Transverse colon (tissue), 4 donors: ENCODE results near the gene PXYLP1. TPM values are rescaled to one million over a fixed set of nuclear protein-coding genes. Genes with fewer than 3 reads are reported as not detected.

Experiments used
- DNase-seq: peaks from one replicate; pipeline ENCODE4 v3.0.0-alpha.2; 2019
- H3K27ac ChIP-seq, 4 donors: fragments of 200-600 bp; sonication (generic); 2 replicates each; pipeline ENCODE4 v1.5.1; 2016 to 2018; ENCODE audit warnings: inconsistent platforms in 4 of 4
- H3K27me3 ChIP-seq: fragments of 200-600 bp; sonication (generic); 2 replicates; pipeline ENCODE4 v1.5.1; 2017; ENCODE audit warnings: inconsistent platforms
- H3K36me3 ChIP-seq, 4 donors: fragments of 200-600 bp; sonication (generic); 2 replicates each; pipeline ENCODE4 v1.5.1; 2017 to 2019; ENCODE audit warnings: inconsistent platforms in 4 of 4
- H3K4me1 ChIP-seq, 4 donors: fragments of 200-600 bp; sonication (generic); 2 replicates each; pipeline ENCODE4 v1.5.1; 2017 to 2020; ENCODE audit warnings: inconsistent platforms in 4 of 4
- H3K4me3 ChIP-seq, 4 donors: fragments of 200-600 bp; sonication (generic); 1 replicate in 1 of 4; 2 replicates in 3 of 4; pipeline versions ENCODE4 v1.5.1 to v1.6.1; 2017 to 2019; ENCODE audit warnings: inconsistent platforms in 4 of 4
- H3K9me3 ChIP-seq, 2 donors: fragments of 200-600 bp; sonication (generic); 2 replicates each; pipeline ENCODE4 v1.5.1; 2017 to 2019; ENCODE audit warnings: inconsistent platforms in 2 of 2
- CTCF ChIP-seq, 5 experiments: fragments of 200-600 bp in 3 of 5; fragments of 450-650 bp in 2 of 5; sonication (generic) in 3 of 5; IDR thresholded peaks; 1 replicate in 2 of 5; 2 replicates in 3 of 5; pipeline ENCODE4 v1.5.1; 2016 to 2017; ENCODE audit warnings: antibody characterized with exemption in 5 of 5, inconsistent platforms in 3 of 5, mild to moderate bottlenecking in 2 of 5, moderate library complexity in 1 of 5
- EP300 ChIP-seq: sonication (generic); formaldehyde crosslinking; IDR thresholded peaks from one replicate; pipeline ENCODE4 v1.6.1; 2017; ENCODE audit warnings: antibody characterized with exemption, low read depth
- POLR2A ChIP-seq: fragments of 450-650 bp; IDR thresholded peaks from one replicate; pipeline ENCODE4 v1.6.1; 2016; ENCODE audit warnings: antibody characterized with exemption, mild to moderate bottlenecking, moderate library complexity
- POLR2AphosphoS5 ChIP-seq, 3 donors: sonication (generic); formaldehyde crosslinking; IDR thresholded peaks; one replicate each; pipeline ENCODE4 v1.6.1; 2016; ENCODE audit warnings: antibody characterized with exemption in 3 of 3
- WGBS, 2 donors: methylation state at CpG; one replicate each; pipeline ENCODE4 v1.1.5; 2018; ENCODE audit warnings: low coverage in 1 of 2; 5-methylcytosine and 5-hydroxymethylcytosine counted together
- in situ Hi-C, 4 donors: fragments of 200-750 bp; cut with MboI; loops; one replicate each; pipeline versions ENCODE4 v1.15.0 to v1.15.1; 2017; ENCODE audit warnings: low sequenced_read_pairs in 3 of 4, low pct_ligation_motif_present in 1 of 4, low pct_unique_long_range_greater_than_20kb in 1 of 4
- intact Hi-C: fragments of 100-400 bp; cut with DNase I; formaldehyde crosslinking; loops from one replicate; pipeline ENCODE4 v1.15.1; 2023; ENCODE audit warnings: low total_unique reads
- total RNA-seq, 4 donors: library from RNA; depleted of rRNA; stranded (reverse); fragments of >200 nt; gene quantifications; one replicate each; pipeline ENCODE4 v1.1.0, GENCODE V29; 2016

PXYLP1 gene
- total RNA-seq, 4 donors from 2014 or later, result 11.5 to 27.7 (median 12.2) TPM

- no peaks in the 10 kb centered on the region for H3K27me3 ChIP-seq
- in situ Hi-C loops, result no loop called here
- DNase-seq, result no peak
- 92 to 94% methylated on average over 2 of the region's 2 CpGs for WGBS, 2 donors
- no peaks in the 10 kb centered on the region for H3K4me1 ChIP-seq
- H3K36me3 ChIP-seq, result no peaks in the 10 kb centered on the region
- H3K27ac ChIP-seq, result no peak overlapping the region
- H3K9me3 ChIP-seq, result peaks cover 0 to 10% of the 10 kb centered on the region in 2 donors
- TF ChIP-seq EP300 (no peak), CTCF (IDR thresholded peaks at IDR 0.05) (no peak), POLR2A (no peak)
- intact Hi-C loops, result no loop called here
- no peak overlapping the region for H3K4me3 ChIP-seq
Observed at GRCh38 chr3:141223673-141224166, 7.9 kb upstream of the PXYLP1 start.

- H3K27ac ChIP-seq, result no peak overlapping the region
- peaks cover 0 to 10% of the 10 kb centered on the region in 2 donors for H3K9me3 ChIP-seq
- DNase-seq, result no peak
- TF ChIP-seq CTCF (IDR thresholded peaks at IDR 0.05) (no peak), POLR2A (no peak), POLR2AphosphoS5 (IDR thresholded peaks at IDR 0.05) (no peak), EP300 (no peak)
- H3K36me3 ChIP-seq, result no peaks in the 10 kb centered on the region
- peaks cover 3 to 5% (median 4%) of the 10 kb centered on the region in 4 donors for H3K4me1 ChIP-seq
- no peaks in the 10 kb centered on the region for H3K27me3 ChIP-seq
- in situ Hi-C loops (no loop called here), intact Hi-C loops (no loop called here)
- no peak overlapping the region for H3K4me3 ChIP-seq
Observed at GRCh38 chr3:141225939-141226338, 5.7 kb upstream of the PXYLP1 start.

GRCh38 chr3:141227216-141227615 lies 4.4 kb upstream of the PXYLP1 start:
- 87 to 100% methylated on average over 3 of the region's 3 CpGs for WGBS, 2 donors
- peaks cover 0 to 10% of the 10 kb centered on the region in 2 donors for H3K9me3 ChIP-seq
- H3K27me3 ChIP-seq, result no peaks in the 10 kb centered on the region
- TF ChIP-seq POLR2A (no peak), CTCF (IDR thresholded peaks at IDR 0.05) (no peak), EP300 (no peak), POLR2AphosphoS5 (IDR thresholded peaks at IDR 0.05) (no peak)
- H3K36me3 ChIP-seq, result no peaks in the 10 kb centered on the region
- H3K4me3 ChIP-seq, result no peak overlapping the region
- H3K4me1 ChIP-seq, result peaks cover 4 to 9% (median 6%) of the 10 kb centered on the region in 4 donors
- in situ Hi-C loops, result no loop called here
- intact Hi-C loops, result no loop called here
- no peak overlapping the region for H3K27ac ChIP-seq
- no peak for DNase-seq

GRCh38 chr3:141227752-141228151 lies 3.9 kb upstream of the PXYLP1 start:
- DNase-seq, result no peak
- intact Hi-C loops (no loop called here), in situ Hi-C loops (no loop called here)
- Histone ChIP-seq H3K27ac (no peak overlapping the region), H3K4me1 (peaks cover 8 to 14% (median 10%) of the 10 kb centered on the region in 4 donors), H3K9me3 (peaks cover 0 to 10% of the 10 kb centered on the region in 2 donors), H3K36me3 (no peaks in the 10 kb centered on the region), H3K4me3 (no peak overlapping the region), H3K27me3 (no peaks in the 10 kb centered on the region)
- TF ChIP-seq POLR2A (no peak), POLR2AphosphoS5 (IDR thresholded peaks at IDR 0.05) (no peak), EP300 (no peak), CTCF (IDR thresholded peaks at IDR 0.05) (no peak)
